IgD-negative memory B cell (primary cell): ENCODE results near the gene STON2. TPM values are rescaled to one million over a fixed set of nuclear protein-coding genes. Genes with fewer than 3 reads are reported as not detected.

Experiments
- H3K27ac Mint-ChIP-seq, 3 donors: one replicate each; pipeline ENCODE4 v1.8.0; 2020 to 2022; ENCODE audit warnings: mild to moderate bottlenecking in 3 of 3, mixed read lengths in 3 of 3, moderate library complexity in 1 of 3
- H3K27me3 Mint-ChIP-seq: one replicate; pipeline ENCODE4 v1.8.0; 2021; ENCODE audit warnings: mixed read lengths
- H3K36me3 Mint-ChIP-seq: one replicate; pipeline ENCODE4 v1.8.0; 2020; ENCODE audit warnings: mild to moderate bottlenecking, mixed read lengths
- H3K4me1 Mint-ChIP-seq, 3 donors: one replicate each; pipeline ENCODE4 v1.8.0; 2020 to 2022; ENCODE audit warnings: mixed read lengths in 3 of 3, mild to moderate bottlenecking in 1 of 3
- H3K4me3 Mint-ChIP-seq, 4 donors: one replicate each; pipeline ENCODE4 v1.8.0; 2020 to 2022; ENCODE audit warnings: mild to moderate bottlenecking in 4 of 4, mixed read lengths in 4 of 4, moderate library complexity in 3 of 4
- H3K9me3 Mint-ChIP-seq, 3 donors: one replicate each; pipeline ENCODE4 v1.8.0; 2020 to 2021; ENCODE audit warnings: mixed read lengths in 3 of 3, mild to moderate bottlenecking in 1 of 3
- polyA plus RNA-seq: library from polyadenylated mRNA; unstranded; fragments of 300-500 nt; fragmentation: Illumina TruSeq; gene quantifications from one replicate; pipeline ENCODE4 v1.2.3, GENCODE V29; 2021

STON2 gene
- 0.69 TPM for polyA plus RNA-seq

GRCh38 chr14:81400202-81400678 lies at the start of gene STON2:
Gene STON2 (minus strand): TSS chr14:81400324. CDS start chr14:81398382, 1,942 bp downstream.
- H3K27ac Mint-ChIP-seq: no peak within 1 kb of the TSS
- H3K4me1 Mint-ChIP-seq: no peaks in the 10 kb centered on the region
- H3K36me3 Mint-ChIP-seq: no peaks in the 10 kb centered on the region
- peaks cover 8% of the 10 kb centered on the region for H3K27me3 Mint-ChIP-seq
- H3K4me3 Mint-ChIP-seq: no peak within 1 kb of the TSS
- peaks cover 3 to 7% (median 6%) of the 10 kb centered on the region in 3 donors for H3K9me3 Mint-ChIP-seq

- Mint-ChIP-seq H3K4me1 (peaks cover 3 to 5% (median 5%) of the 10 kb centered on the region in 3 donors), H3K27me3 (peaks cover 18% of the 10 kb centered on the region), H3K27ac (no peak overlapping the region), H3K9me3 (peaks cover 0 to 2% (median 0%) of the 10 kb centered on the region in 3 donors), H3K4me3 (no peak overlapping the region), H3K36me3 (peaks cover 2% of the 10 kb centered on the region)
These were observed 49.5 kb upstream of the STON2 start for GRCh38 chr14:81449576-81449975.

- Mint-ChIP-seq H3K9me3 (peaks cover 0 to 2% (median 0%) of the 10 kb centered on the region in 3 donors), H3K4me1 (peaks cover 3 to 5% (median 5%) of the 10 kb centered on the region in 3 donors), H3K27me3 (peaks cover 21% of the 10 kb centered on the region), H3K36me3 (peaks cover 2% of the 10 kb centered on the region), H3K4me3 (no peak overlapping the region), H3K27ac (no peak overlapping the region)
These were observed 49.0 kb upstream of the STON2 start for GRCh38 chr14:81449114-81449513.

GRCh38 chr14:81447021-81447764 lies 47.1 kb upstream of the STON2 start:
- H3K4me1 Mint-ChIP-seq: no peaks in the 10 kb centered on the region
- peaks cover 31% of the 10 kb centered on the region for H3K27me3 Mint-ChIP-seq
- H3K9me3 Mint-ChIP-seq: peaks cover 0 to 4% (median 2%) of the 10 kb centered on the region in 3 donors
- H3K27ac Mint-ChIP-seq: no peak overlapping the region
- H3K4me3 Mint-ChIP-seq: no peak overlapping the region
- peaks cover 2% of the 10 kb centered on the region for H3K36me3 Mint-ChIP-seq

- H3K27ac Mint-ChIP-seq: no peak overlapping the region
- H3K36me3 Mint-ChIP-seq: peaks cover 2% of the 10 kb centered on the region
- no peaks in the 10 kb centered on the region for H3K4me1 Mint-ChIP-seq
- H3K4me3 Mint-ChIP-seq: no peak overlapping the region
- H3K27me3 Mint-ChIP-seq: peaks cover 34% of the 10 kb centered on the region
- H3K9me3 Mint-ChIP-seq: peaks cover 0 to 4% (median 3%) of the 10 kb centered on the region in 3 donors
These were observed 46.3 kb upstream of the STON2 start for GRCh38 chr14:81446279-81447007.

- peaks cover 2 to 8% (median 6%) of the 10 kb centered on the region in 3 donors for H3K4me1 Mint-ChIP-seq
- peaks cover 49% of the 10 kb centered on the region for H3K27me3 Mint-ChIP-seq
- no peaks in the 10 kb centered on the region for H3K36me3 Mint-ChIP-seq
- H3K27ac Mint-ChIP-seq: no peak overlapping the region
- H3K4me3 Mint-ChIP-seq: no peak overlapping the region
- peaks cover 2 to 4% (median 3%) of the 10 kb centered on the region in 3 donors for H3K9me3 Mint-ChIP-seq
These were observed 41.6 kb upstream of the STON2 start for GRCh38 chr14:81441626-81442134.

- Mint-ChIP-seq H3K4me1 (peaks cover 6 to 14% (median 11%) of the 10 kb centered on the region in 3 donors), H3K36me3 (peaks cover 2% of the 10 kb centered on the region), H3K27ac (no peak overlapping the region), H3K27me3 (peaks cover 52% of the 10 kb centered on the region), H3K4me3 (no peak overlapping the region), H3K9me3 (peaks cover 2 to 4% (median 3%) of the 10 kb centered on the region in 3 donors)
These were observed 39.9 kb upstream of the STON2 start for GRCh38 chr14:81440041-81440440.

- Mint-ChIP-seq H3K4me3 (peak overlapping the region; percentile 70 to 93 (median 76)), H3K4me1 (peaks cover 6 to 14% (median 11%) of the 10 kb centered on the region in 3 donors), H3K27me3 (peaks cover 57% of the 10 kb centered on the region), H3K27ac (no peak overlapping the region), H3K36me3 (peaks cover 2% of the 10 kb centered on the region), H3K9me3 (peaks cover 0 to 3% (median 2%) of the 10 kb centered on the region in 3 donors)
These were observed 37.1 kb upstream of the STON2 start for GRCh38 chr14:81437244-81437643.

- Mint-ChIP-seq H3K4me3 (peak overlapping the region; percentile 70 to 93 (median 82)), H3K27me3 (peaks cover 55% of the 10 kb centered on the region), H3K27ac (no peak overlapping the region), H3K9me3 (peaks cover 0 to 2% (median 1%) of the 10 kb centered on the region in 3 donors), H3K4me1 (peaks cover 6 to 14% (median 11%) of the 10 kb centered on the region in 3 donors), H3K36me3 (peaks cover 2% of the 10 kb centered on the region)
These were observed 36.4 kb upstream of the STON2 start for GRCh38 chr14:81436296-81437138.

- peak overlapping the region; percentile 66 to 90 (median 82) for H3K4me3 Mint-ChIP-seq
- peaks cover 6 to 14% (median 11%) of the 10 kb centered on the region in 3 donors for H3K4me1 Mint-ChIP-seq
- H3K27me3 Mint-ChIP-seq: peaks cover 48% of the 10 kb centered on the region
- peaks cover 0 to 2% (median 1%) of the 10 kb centered on the region in 3 donors for H3K9me3 Mint-ChIP-seq
- peak overlapping the region in 1 of 3 donors; percentile 59 for H3K27ac Mint-ChIP-seq
- H3K36me3 Mint-ChIP-seq: peaks cover 2% of the 10 kb centered on the region
These were observed 35.5 kb upstream of the STON2 start for GRCh38 chr14:81435391-81436295.

GRCh38 chr14:81435048-81435390 lies 34.9 kb upstream of the STON2 start:
- H3K27me3 Mint-ChIP-seq: peaks cover 47% of the 10 kb centered on the region
- H3K27ac Mint-ChIP-seq: no peak overlapping the region
- H3K4me1 Mint-ChIP-seq: peaks cover 6 to 14% (median 11%) of the 10 kb centered on the region in 3 donors
- peaks cover 0 to 2% (median 1%) of the 10 kb centered on the region in 3 donors for H3K9me3 Mint-ChIP-seq
- H3K4me3 Mint-ChIP-seq: peak overlapping the region; percentile 66 to 90 (median 82)
- peaks cover 2% of the 10 kb centered on the region for H3K36me3 Mint-ChIP-seq

GRCh38 chr14:81434230-81434629 lies 34.1 kb upstream of the STON2 start:
- peaks cover 49% of the 10 kb centered on the region for H3K27me3 Mint-ChIP-seq
- peaks cover 6 to 14% (median 11%) of the 10 kb centered on the region in 3 donors for H3K4me1 Mint-ChIP-seq
- H3K27ac Mint-ChIP-seq: no peak overlapping the region
- H3K9me3 Mint-ChIP-seq: peaks cover 0 to 2% (median 0%) of the 10 kb centered on the region in 3 donors
- H3K4me3 Mint-ChIP-seq: peak overlapping the region in 3 of 4 donors; percentile 14 to 66 (median 45)
- peaks cover 2% of the 10 kb centered on the region for H3K36me3 Mint-ChIP-seq

- Mint-ChIP-seq H3K36me3 (peaks cover 2% of the 10 kb centered on the region), H3K9me3 (no peaks in the 10 kb centered on the region), H3K4me1 (peaks cover 6 to 14% (median 10%) of the 10 kb centered on the region in 3 donors), H3K27me3 (peaks cover 42% of the 10 kb centered on the region), H3K4me3 (no peak overlapping the region), H3K27ac (no peak overlapping the region)
These were observed 33.3 kb upstream of the STON2 start for GRCh38 chr14:81433378-81433777.
